Prostate gland (tissue), 2 donors: ENCODE measurements around the gene SPRR2B. TPM values are rescaled to one million over a fixed set of nuclear protein-coding genes. Genes with fewer than 3 reads are reported as not detected.

Experiments
- DNase-seq: peaks from one replicate; pipeline ENCODE4 v3.0.0-alpha.2; 2019; ENCODE audit warnings: low spot score
- H3K27ac ChIP-seq, 2 donors: fragments of 200-600 bp; sonication (generic); 2 replicates each; pipeline ENCODE4 v1.5.1; 2017 to 2019
- H3K27me3 ChIP-seq: fragments of 200-600 bp; sonication (generic); replicated peaks from 2 replicates; pipeline ENCODE4 v1.5.1; 2019; ENCODE audit not compliant: insufficient read depth
- H3K36me3 ChIP-seq, 2 donors: fragments of 200-600 bp; sonication (generic); 1 replicate in 1 of 2; 2 replicates in 1 of 2; pipeline versions ENCODE4 v1.5.1 to v1.8.1; 2017 to 2019
- H3K4me1 ChIP-seq: fragments of 200-600 bp; sonication (generic); replicated peaks from 2 replicates; pipeline ENCODE4 v1.5.1; 2019
- H3K4me3 ChIP-seq, 2 donors: fragments of 200-600 bp; sonication (generic); 2 replicates each; pipeline ENCODE4 v1.5.1; 2017 to 2019
- H3K9me3 ChIP-seq: fragments of 200-600 bp; sonication (generic); 2 replicates; pipeline ENCODE4 v1.5.1; 2017
- POLR2A ChIP-seq: fragments of 450-650 bp; IDR thresholded peaks from one replicate; pipeline ENCODE4 v1.6.1; 2016; ENCODE audit warnings: antibody characterized with exemption, mild to moderate bottlenecking
- POLR2AphosphoS5 ChIP-seq: sonication (generic); formaldehyde crosslinking; IDR thresholded peaks from one replicate; pipeline ENCODE4 v1.6.1; 2017; ENCODE audit warnings: antibody characterized with exemption
- WGBS: methylation state at CpG from one replicate; pipeline ENCODE4 v1.1.5; 2018; 5-methylcytosine and 5-hydroxymethylcytosine counted together
- intact Hi-C: fragments of 100-400 bp; cut with DNase I; formaldehyde crosslinking; loops from one replicate; pipeline ENCODE4 v1.14.2; 2022
- total RNA-seq, 2 donors: library from RNA; depleted of rRNA; stranded (reverse); fragments of >200 nt; gene quantifications; one replicate each; pipeline ENCODE4 v1.1.0, GENCODE V29; 2016
- TF ChIP-seq, protein P1 (sequence below), 4 experiments: fragments of 200-600 bp in 2 of 4; fragments of 450-650 bp in 2 of 4; sonication (generic) in 2 of 4; IDR thresholded peaks; 1 replicate in 3 of 4; 2 replicates in 1 of 4; pipeline ENCODE4 v1.5.1; 2016 to 2019; ENCODE audit warnings: antibody characterized with exemption in 4 of 4, mild to moderate bottlenecking in 2 of 4, moderate library complexity in 2 of 4

Gene SPRR2B
- total RNA-seq, 2 donors from 2014 or later = not detected

DNA sequence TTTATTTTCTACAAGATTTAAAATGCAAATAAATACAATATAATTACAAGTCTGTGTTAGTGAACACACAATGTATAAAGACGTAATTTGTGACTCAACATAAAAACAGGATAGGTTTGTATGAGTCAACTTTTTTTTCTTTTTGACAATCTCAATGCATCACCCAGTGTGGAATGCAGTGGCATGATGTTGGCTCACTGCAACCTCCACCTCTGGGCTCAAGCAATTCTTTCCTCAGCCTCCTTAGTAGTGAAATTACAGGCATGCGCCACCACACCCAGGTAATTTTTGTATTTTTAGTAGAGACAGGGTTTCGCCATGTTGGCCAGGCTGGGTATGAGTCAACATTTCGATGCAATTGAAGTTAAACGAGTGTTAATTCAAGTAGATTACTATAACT is 28.8 kb upstream of the SPRR2B start:
- H3K27ac ChIP-seq = no peak overlapping the region
- no peaks in the 10 kb centered on the region for H3K36me3 ChIP-seq
- TF ChIP-seq POLR2AphosphoS5 = no peak
- TF ChIP-seq POLR2A = no peak
- TF ChIP-seq, protein P1, sequence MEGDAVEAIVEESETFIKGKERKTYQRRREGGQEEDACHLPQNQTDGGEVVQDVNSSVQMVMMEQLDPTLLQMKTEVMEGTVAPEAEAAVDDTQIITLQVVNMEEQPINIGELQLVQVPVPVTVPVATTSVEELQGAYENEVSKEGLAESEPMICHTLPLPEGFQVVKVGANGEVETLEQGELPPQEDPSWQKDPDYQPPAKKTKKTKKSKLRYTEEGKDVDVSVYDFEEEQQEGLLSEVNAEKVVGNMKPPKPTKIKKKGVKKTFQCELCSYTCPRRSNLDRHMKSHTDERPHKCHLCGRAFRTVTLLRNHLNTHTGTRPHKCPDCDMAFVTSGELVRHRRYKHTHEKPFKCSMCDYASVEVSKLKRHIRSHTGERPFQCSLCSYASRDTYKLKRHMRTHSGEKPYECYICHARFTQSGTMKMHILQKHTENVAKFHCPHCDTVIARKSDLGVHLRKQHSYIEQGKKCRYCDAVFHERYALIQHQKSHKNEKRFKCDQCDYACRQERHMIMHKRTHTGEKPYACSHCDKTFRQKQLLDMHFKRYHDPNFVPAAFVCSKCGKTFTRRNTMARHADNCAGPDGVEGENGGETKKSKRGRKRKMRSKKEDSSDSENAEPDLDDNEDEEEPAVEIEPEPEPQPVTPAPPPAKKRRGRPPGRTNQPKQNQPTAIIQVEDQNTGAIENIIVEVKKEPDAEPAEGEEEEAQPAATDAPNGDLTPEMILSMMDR (IDR thresholded peaks at IDR 0.05) = no peak
- DNase-seq = no peak
- H3K27me3 ChIP-seq = no peaks in the 10 kb centered on the region
- WGBS = 76% methylated on average over 5 of the region's 5 CpGs
- no peaks in the 10 kb centered on the region for H3K9me3 ChIP-seq
- no peaks in the 10 kb centered on the region for H3K4me1 ChIP-seq
- intact Hi-C loops = no loop called here
- H3K4me3 ChIP-seq = no peak overlapping the region

DNA sequence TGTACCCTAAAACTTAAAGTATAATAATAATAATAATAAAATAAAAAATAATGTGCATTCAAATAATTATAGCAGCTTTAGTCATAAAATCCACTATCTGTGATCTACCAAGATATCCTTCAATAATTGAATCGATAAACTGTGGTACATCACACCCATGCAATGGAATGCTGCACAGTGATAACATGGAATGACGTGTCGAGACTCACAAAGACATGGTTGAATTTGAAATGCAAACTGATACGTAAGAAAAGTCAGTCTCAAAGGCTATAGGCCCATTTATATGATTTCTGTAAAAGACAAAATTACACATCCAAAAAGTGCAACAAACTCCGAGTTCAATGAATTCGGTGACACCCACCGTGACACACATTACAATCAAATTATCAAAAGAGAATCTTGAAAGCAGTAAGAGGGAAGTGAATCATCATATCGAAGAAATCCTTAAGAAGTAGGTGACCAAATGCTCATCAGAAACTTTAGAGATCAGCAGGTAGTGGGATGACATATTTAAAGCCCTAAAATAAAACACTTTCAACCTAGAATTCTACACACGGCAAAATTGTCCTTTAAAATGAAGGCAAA is 28.1 kb upstream of the SPRR2B start:
- 87% methylated on average over 9 of the region's 9 CpGs for WGBS
- DNase-seq = no peak
- Histone ChIP-seq H3K4me3 (no peak overlapping the region), H3K9me3 (no peaks in the 10 kb centered on the region), H3K36me3 (no peaks in the 10 kb centered on the region), H3K4me1 (no peaks in the 10 kb centered on the region), H3K27ac (no peak overlapping the region), H3K27me3 (no peaks in the 10 kb centered on the region)
- TF ChIP-seq, protein P1 (IDR thresholded peaks at IDR 0.05) = no peak
- TF ChIP-seq POLR2AphosphoS5 (no peak), POLR2A (no peak)
- intact Hi-C loops = no loop called here

DNA sequence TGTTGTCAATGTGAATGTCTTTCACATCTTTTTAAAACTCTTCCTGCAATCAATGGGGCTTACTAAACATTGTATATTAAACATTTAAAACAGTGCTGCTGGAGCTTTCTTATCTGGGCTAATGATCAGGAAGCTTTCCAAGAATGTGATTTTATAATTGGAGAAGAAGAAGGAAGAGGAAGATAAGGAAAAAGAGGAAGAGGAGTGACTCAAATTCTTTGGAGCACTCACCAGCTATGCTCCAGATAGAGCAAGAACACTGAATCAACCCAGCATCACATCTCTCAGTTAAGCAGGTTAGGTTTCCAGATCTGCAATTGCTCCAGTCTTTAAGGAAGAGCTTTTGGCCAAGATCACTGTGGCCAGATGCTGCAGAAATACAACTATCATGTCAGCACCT is 24.4 kb upstream of the SPRR2B start:
- no peaks in the 10 kb centered on the region for H3K36me3 ChIP-seq
- H3K9me3 ChIP-seq = no peaks in the 10 kb centered on the region
- H3K4me1 ChIP-seq = no peaks in the 10 kb centered on the region
- intact Hi-C loops = no loop called here
- no peak for DNase-seq
- H3K27me3 ChIP-seq = no peaks in the 10 kb centered on the region
- no peak overlapping the region for H3K27ac ChIP-seq
- TF ChIP-seq, protein P1 (IDR thresholded peaks at IDR 0.05) = no peak
- TF ChIP-seq POLR2A = no peak
- TF ChIP-seq POLR2AphosphoS5 = no peak
- no peak overlapping the region for H3K4me3 ChIP-seq

DNA sequence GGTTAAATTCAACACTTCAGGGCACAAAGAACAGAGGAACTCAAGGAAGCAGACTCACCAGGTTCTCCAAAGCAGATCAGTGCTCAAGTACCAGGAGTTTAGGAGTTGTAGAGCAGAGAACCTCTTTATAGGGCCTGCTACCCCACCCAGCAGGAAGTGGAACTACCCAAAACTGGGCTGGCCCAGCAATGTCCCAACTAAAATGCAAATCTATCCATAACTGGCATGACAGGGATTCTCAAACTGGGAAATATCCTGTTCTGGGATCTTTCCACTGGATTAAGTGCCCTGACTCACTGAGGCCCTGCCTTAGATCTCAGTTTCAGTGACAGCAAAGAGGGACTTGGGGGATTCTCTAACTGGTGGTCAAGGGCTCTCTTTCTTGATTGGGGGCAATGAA is 23.0 kb upstream of the SPRR2B start, which contains the start of gene SPRR2E:
TSS of gene SPRR2E (minus strand) at position 101 of the 400 bp plus-strand sequence. CDS start 775 bp downstream, outside the sequence.
- DNase-seq = no peak
- intact Hi-C loops = no loop called here
- Histone ChIP-seq H3K9me3 (no peaks in the 10 kb centered on the region), H3K4me3 (no peak within 1 kb of the TSS), H3K27me3 (no peaks in the 10 kb centered on the region), H3K27ac (no peak within 1 kb of the TSS), H3K4me1 (no peaks in the 10 kb centered on the region), H3K36me3 (no peaks in the 10 kb centered on the region)
- TF ChIP-seq POLR2AphosphoS5 (no peak), POLR2A (no peak)
- TF ChIP-seq, protein P1 (IDR thresholded peaks at IDR 0.05) = no peak

DNA sequence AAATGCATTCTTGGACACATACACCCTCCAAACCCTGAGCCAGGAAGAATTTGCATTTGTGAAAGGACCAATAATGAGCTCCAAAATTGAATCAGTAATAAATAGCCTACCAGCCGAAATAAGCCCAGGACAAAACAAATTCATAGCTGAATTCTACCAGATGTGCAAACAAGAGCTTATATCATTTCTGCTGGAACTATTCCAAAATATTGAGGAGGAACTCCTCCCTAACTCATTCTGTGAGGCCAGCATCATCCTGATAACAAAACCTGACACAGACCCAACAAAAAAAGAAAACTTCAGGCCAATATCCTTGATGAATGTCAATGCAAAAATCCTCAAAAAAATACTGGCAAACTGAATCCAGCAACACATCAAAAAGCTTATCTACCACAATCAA is 16.2 kb upstream of the SPRR2B start:
- TF ChIP-seq, protein P1 (IDR thresholded peaks at IDR 0.05) = no peak
- TF ChIP-seq POLR2A (no peak), POLR2AphosphoS5 (no peak)
- intact Hi-C loops = no loop called here
- no peaks in the 10 kb centered on the region for H3K4me1 ChIP-seq
- H3K27me3 ChIP-seq = no peaks in the 10 kb centered on the region
- no peaks in the 10 kb centered on the region for H3K36me3 ChIP-seq
- no peak overlapping the region for H3K4me3 ChIP-seq
- H3K27ac ChIP-seq = no peak overlapping the region
- no peak for DNase-seq
- no peaks in the 10 kb centered on the region for H3K9me3 ChIP-seq
- WGBS = 83% methylated on average over 1 of the region's 1 CpG
